Measurements from ENCODE around the gene MORC4.

DNA sequence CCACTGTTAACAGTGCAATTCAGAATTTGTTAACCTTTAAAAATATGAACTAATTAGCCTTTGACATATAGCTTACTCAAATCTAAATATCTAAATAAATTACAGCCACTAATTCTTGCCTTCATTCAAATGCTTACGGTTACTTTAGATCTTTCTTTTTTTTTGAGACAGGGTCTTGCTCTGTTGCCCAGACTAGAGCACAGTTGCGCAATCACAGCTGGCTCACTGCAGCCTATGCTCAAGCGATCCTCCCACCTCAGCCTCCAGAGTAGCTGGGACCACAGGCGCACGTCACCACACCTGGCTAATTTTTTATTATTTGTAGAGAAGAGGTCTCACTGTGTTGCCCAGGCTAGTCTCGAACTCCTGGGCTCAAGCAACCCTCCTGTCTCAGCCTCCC lies 48.8 kb downstream of the MORC4 start:
- TF ChIP-seq, protein P1, sequence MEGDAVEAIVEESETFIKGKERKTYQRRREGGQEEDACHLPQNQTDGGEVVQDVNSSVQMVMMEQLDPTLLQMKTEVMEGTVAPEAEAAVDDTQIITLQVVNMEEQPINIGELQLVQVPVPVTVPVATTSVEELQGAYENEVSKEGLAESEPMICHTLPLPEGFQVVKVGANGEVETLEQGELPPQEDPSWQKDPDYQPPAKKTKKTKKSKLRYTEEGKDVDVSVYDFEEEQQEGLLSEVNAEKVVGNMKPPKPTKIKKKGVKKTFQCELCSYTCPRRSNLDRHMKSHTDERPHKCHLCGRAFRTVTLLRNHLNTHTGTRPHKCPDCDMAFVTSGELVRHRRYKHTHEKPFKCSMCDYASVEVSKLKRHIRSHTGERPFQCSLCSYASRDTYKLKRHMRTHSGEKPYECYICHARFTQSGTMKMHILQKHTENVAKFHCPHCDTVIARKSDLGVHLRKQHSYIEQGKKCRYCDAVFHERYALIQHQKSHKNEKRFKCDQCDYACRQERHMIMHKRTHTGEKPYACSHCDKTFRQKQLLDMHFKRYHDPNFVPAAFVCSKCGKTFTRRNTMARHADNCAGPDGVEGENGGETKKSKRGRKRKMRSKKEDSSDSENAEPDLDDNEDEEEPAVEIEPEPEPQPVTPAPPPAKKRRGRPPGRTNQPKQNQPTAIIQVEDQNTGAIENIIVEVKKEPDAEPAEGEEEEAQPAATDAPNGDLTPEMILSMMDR (IDR thresholded peaks at IDR 0.05; ENCODE audit: low read depth, low read length, poor library complexity, severe bottlenecking), result no peak
- no peak for TF ChIP-seq EZH2phosphoT487 (IDR thresholded peaks at IDR 0.05; ENCODE audit: borderline replicate concordance, low read length)

Data from DOHH2 (cell line).